ENCODE data around the gene PDGFD. TPM values are rescaled to one million over a fixed set of nuclear protein-coding genes. Genes with fewer than 3 reads are reported as not detected.

The PDGFD gene
- total RNA-seq, 1 donor from 2014 or later = 8.0 TPM

GRCh38 chr11:104000798-104001197, 163.1 kb downstream of the PDGFD start:
- H3K9me3 Mint-ChIP-seq (ENCODE audit: low read depth) = peaks cover 2% of the 10 kb centered on the region
- no peaks in the 10 kb centered on the region for H3K27me3 Mint-ChIP-seq
- H3K4me1 Mint-ChIP-seq (ENCODE audit: low read depth) = peaks cover 3% of the 10 kb centered on the region
- no peak for TF ChIP-seq CTCF (IDR thresholded peaks at IDR 0.05; ENCODE audit: unreplicated experiment)
- no peaks in the 10 kb centered on the region for H3K36me3 Mint-ChIP-seq (ENCODE audit: insufficient read depth)
- no peak overlapping the region for H3K27ac Mint-ChIP-seq
- no peak for DNase-seq (ENCODE audit: low spot score, unreplicated experiment)
- no peak overlapping the region for H3K4me3 Mint-ChIP-seq (ENCODE audit: low read depth)

GRCh38 chr11:103998826-103999508, 165.0 kb downstream of the PDGFD start:
- H3K4me3 Mint-ChIP-seq (ENCODE audit: low read depth) = no peak overlapping the region
- peaks cover 2% of the 10 kb centered on the region for H3K9me3 Mint-ChIP-seq (ENCODE audit: low read depth)
- no peak for DNase-seq (ENCODE audit: low spot score, unreplicated experiment)
- H3K36me3 Mint-ChIP-seq (ENCODE audit: insufficient read depth) = no peaks in the 10 kb centered on the region
- H3K27ac Mint-ChIP-seq = no peak overlapping the region
- H3K27me3 Mint-ChIP-seq = no peaks in the 10 kb centered on the region
- no peak for TF ChIP-seq CTCF (IDR thresholded peaks at IDR 0.05; ENCODE audit: unreplicated experiment)
- H3K4me1 Mint-ChIP-seq (ENCODE audit: low read depth) = no peaks in the 10 kb centered on the region

- TF ChIP-seq CTCF (IDR thresholded peaks at IDR 0.05; ENCODE audit: unreplicated experiment) = no peak
- no peak for DNase-seq (ENCODE audit: low spot score, unreplicated experiment)
- no peaks in the 10 kb centered on the region for H3K27me3 Mint-ChIP-seq
- no peaks in the 10 kb centered on the region for H3K4me1 Mint-ChIP-seq (ENCODE audit: low read depth)
- H3K27ac Mint-ChIP-seq = no peak overlapping the region
- no peaks in the 10 kb centered on the region for H3K36me3 Mint-ChIP-seq (ENCODE audit: insufficient read depth)
- no peak overlapping the region for H3K4me3 Mint-ChIP-seq (ENCODE audit: low read depth)
- peaks cover under 1% of the 10 kb centered on the region for H3K9me3 Mint-ChIP-seq (ENCODE audit: low read depth)
These were observed 166.9 kb downstream of the PDGFD start for GRCh38 chr11:103997082-103997481.

- DNase-seq (ENCODE audit: low spot score, unreplicated experiment) = no peak
- no peak for TF ChIP-seq CTCF (IDR thresholded peaks at IDR 0.05; ENCODE audit: unreplicated experiment)
These were observed 168.1 kb downstream of the PDGFD start for GRCh38 chr11:103995896-103996295.

GRCh38 chr11:103994518-103994917, 169.4 kb downstream of the PDGFD start:
- DNase-seq (ENCODE audit: low spot score, unreplicated experiment) = no peak
- no peak overlapping the region for H3K4me3 Mint-ChIP-seq (ENCODE audit: low read depth)
- no peaks in the 10 kb centered on the region for H3K4me1 Mint-ChIP-seq (ENCODE audit: low read depth)
- no peak for TF ChIP-seq CTCF (IDR thresholded peaks at IDR 0.05; ENCODE audit: unreplicated experiment)
- no peaks in the 10 kb centered on the region for H3K36me3 Mint-ChIP-seq (ENCODE audit: insufficient read depth)
- H3K27me3 Mint-ChIP-seq = no peaks in the 10 kb centered on the region
- no peak overlapping the region for H3K27ac Mint-ChIP-seq
- no peaks in the 10 kb centered on the region for H3K9me3 Mint-ChIP-seq (ENCODE audit: low read depth)

More at GRCh38 chr11:103995896-103996295, 168.1 kb downstream of the PDGFD start:
- H3K36me3 Mint-ChIP-seq (ENCODE audit: insufficient read depth) = no peaks in the 10 kb centered on the region
- H3K27me3 Mint-ChIP-seq = no peaks in the 10 kb centered on the region
- H3K4me1 Mint-ChIP-seq (ENCODE audit: low read depth) = no peaks in the 10 kb centered on the region
- no peak overlapping the region for H3K4me3 Mint-ChIP-seq (ENCODE audit: low read depth)
- H3K9me3 Mint-ChIP-seq (ENCODE audit: low read depth) = no peaks in the 10 kb centered on the region
- no peak overlapping the region for H3K27ac Mint-ChIP-seq
